ENCODE measurements around the gene AP1M1.
"Not testable (repeated sequence)": the region's sequence is repeated elsewhere in the genome, so short reads cannot be mapped to it uniquely, and the experiment has no call there.

The AP1M1 gene

DNA sequence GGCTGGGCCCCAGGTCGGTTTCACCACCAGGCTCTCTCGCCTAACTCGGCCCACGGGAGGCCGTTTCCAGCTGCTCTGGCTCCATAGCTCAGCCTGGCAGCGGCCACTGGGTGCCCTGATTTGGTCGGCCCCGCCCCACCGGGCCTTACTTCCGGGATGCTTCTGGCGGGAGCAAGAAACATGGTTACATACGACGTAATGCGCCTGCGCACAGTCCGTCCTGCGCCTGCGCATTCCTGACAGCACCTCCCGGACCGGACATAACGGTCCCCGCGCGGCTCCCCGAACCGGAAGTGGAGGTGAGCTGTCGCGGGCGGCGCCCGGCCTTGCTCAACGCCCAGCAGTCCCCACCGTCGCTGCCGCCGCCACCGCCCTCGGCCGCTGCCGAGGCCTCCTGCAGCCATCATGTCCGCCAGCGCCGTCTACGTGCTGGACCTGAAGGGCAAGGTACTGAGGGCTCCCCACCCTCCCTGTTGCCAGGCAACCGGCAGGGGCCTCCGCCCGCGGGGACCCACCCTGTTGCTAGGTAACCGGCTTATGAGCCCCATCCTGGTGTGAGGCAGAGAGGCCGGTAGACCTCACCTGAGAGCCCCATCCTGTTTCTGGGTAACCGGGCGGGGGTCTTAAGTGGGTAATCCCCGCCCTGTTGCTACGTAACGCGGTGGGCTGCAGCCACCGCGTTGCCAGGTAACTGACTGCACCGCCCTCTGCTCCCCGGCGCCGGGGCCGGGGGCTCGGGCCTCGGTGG lies at the start of gene AP1M1:
AP1M1 (plus strand) TSS at position 290 of the 748 bp plus-strand sequence; CDS start at position 406, 116 bp downstream.
- DNase-seq, result peak; percentile 98

DNA sequence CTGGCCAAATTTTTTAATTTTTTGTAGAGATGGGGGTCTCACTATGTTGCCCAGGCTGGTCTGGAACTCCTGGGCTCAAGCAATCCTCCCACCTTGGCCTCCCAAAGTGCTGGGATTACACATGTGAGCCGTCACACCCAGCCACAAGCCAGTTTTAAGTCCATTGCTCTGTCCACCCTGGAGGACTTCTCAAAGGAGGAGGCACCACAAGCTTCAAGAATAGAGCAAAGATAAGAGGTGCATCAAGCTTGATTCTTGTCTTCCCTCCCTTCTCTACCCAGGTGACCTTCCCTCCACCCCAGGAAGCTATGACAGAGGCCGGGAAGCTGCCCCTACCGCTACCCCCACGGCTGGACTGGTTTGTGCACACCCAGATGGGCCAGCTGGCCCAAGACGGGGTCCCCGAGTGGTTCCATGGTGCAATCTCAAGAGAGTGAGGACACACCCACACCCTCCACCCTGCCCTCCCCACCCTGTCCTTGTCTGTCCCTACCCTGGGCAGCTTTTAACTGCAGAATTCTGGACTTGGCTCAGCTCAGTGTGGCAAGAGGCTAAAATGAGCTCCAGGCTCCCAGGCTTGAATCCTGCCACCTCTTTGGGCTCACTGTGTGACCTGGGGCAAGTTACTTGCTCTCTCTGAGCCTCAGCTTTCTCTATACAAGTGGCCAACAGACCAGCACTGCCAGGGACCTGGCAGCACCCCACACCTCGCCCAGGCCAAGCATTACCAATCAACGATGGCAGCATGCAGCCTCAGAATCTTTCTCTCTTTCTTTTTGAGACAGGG lies 49.1 kb upstream of the AP1M1 start:
- no peak for DNase-seq

DNA sequence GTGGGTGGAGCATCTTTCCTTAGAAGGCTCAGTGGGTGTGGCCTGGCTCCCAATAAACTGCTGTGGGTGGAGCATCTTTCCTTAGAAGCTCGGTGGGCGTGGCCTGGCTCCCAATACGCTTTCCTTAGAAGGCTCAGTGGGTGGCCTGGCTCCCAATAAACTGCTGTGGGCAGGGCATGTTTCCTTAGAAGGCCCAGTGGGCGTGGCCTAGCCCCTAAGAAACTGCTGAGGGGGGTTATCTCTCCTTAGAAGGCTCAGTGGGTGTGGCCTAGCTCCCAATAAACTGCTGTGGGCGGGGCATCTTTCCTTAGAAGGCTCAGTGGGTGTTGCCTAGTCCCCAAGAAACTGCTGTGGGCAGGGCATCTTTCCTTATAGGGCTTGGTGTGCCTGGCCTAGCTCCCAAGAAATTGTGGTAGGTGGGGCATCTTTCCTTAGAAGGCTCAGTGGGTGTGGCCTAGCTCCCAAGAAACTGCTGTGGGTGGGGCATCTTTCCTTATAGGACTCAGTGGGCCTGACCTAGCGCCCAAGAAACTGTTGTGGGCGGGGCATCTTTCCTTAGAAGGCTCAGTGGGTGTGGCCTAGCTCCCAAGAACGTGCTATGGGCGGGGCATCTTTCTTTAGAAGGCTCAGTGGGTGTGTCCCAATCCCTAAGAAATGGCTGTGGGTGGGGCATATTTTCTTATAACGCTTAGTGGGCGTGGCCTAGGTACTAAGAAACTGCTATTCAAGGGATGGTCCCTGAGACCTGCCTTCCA lies 44.0 kb upstream of the AP1M1 start:
- DNase-seq, result no peak

DNA sequence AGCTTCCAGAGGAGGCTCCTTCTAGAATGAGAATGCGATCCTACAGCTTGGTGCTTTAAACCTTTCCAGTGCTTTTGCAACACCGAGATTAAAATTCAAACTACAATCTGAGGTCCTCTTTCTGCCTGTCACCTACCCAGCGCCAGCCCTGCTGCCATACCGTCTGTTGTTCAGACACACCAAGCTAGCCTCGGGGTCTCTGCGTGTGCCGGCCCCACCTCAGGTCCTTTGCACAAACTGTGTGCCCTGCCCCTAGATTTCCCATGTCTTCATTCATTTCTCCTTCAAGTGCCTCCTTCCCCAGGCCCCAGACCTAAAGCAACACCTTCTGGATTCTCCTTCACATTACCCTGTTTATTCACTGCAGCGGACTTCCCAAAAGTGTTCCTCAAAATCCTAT lies 43.2 kb upstream of the AP1M1 start:
- DNase-seq, result no peak

DNA sequence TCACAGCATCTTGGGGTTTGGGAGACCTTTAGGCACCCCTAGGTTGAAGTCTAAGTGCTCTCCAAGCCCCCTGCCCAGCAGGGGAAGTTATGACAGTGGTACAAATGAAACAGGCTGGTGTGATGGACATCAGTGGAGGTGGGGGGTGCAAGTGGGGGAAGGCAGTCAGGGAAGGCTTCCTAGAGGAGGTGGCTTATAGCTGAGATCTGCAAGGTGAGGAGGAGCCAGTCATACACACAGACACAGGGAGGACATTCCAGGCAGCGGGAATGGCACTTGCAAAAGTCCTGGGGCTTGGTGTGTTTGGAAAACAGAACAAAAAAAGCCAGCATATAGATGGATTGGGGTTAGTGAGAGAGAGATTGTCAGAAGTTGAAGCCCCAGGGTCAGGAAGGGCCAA lies 42.6 kb upstream of the AP1M1 start:
- no peak for DNase-seq

DNA sequence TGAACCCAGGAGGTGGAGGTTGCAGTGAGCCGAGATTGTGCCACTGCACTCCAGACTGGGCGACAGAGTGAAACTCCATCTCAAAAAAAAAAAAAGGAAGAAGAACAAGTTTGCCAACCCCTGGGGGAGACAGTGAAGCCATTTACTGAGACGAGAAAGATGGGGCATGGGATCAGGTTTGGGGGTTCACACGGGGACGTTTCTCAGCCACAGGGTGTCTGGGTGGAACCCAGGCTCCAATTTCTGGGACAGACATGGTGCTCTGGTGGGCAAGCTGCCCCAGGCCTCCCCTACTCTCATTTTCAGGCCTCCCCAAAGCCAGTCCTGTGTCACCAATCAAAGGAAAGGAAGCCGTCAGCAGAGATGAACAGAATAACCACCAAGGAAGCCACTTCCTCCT lies 40.8 kb upstream of the AP1M1 start:
- DNase-seq, result no peak

DNA sequence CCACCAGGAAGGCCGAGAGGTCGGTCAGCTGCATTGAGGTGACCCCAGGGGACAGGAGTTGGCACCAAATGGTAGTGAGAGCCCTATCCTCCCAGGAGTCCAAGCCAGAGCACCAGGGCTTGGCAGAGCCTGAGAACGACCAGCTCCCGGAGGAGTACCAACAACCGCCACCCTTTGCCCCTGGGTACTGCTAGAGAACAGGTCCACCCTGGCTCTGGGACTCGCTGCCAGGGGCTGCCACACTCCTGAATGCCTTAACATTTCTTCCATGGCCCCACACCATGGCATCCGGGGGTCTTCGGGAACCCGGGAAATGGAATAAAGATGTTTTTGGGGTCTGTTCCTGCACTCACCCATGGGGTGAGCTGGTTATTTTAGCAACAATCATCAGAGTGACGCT lies 40.1 kb upstream of the AP1M1 start:
- no peak for DNase-seq

DNA sequence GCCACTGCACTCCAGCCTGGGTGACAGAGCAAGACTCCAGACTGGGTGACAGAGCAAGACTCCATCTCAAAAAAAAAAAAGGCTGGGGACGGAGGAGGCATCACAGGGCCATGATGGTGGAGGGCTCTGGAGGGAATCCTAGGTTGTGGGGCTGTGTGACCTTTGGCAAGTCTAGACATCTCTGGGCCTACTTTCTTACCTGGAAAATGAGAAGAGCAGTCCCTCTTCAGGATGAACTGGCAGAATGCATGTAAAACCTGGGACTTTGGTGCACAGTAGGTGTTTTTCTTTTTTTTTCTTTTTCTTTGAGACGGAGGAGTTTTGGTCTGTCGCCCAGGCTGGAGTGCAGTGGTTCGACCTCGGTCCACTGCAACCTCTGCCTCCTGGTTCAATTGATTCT lies 38.1 kb upstream of the AP1M1 start:
- DNase-seq, result no peak

DNA sequence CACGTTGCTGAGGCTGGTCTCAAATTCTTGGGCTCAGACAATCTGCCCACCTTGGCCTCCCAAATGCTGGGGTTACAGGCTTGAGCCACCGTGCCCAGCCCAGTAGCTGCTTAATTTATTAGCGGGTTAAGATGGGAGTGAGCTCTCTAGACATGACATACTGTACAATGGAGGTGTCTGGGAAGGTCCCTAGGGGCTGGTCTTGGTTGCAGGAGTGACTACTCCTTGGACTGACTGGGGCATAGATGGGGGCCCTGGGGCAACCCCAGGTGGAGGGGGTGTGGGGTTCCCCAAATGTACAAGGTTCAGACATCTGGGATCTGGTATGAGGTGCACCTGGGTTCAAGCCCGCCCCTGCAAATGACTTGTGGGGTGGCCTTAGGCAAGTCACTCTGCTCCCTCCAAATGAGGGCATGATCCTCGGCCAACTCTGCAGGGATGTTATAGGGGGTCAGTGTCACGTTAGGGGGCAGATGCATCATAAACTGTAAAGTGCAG lies 37.2 kb upstream of the AP1M1 start:
- no peak for DNase-seq

DNA sequence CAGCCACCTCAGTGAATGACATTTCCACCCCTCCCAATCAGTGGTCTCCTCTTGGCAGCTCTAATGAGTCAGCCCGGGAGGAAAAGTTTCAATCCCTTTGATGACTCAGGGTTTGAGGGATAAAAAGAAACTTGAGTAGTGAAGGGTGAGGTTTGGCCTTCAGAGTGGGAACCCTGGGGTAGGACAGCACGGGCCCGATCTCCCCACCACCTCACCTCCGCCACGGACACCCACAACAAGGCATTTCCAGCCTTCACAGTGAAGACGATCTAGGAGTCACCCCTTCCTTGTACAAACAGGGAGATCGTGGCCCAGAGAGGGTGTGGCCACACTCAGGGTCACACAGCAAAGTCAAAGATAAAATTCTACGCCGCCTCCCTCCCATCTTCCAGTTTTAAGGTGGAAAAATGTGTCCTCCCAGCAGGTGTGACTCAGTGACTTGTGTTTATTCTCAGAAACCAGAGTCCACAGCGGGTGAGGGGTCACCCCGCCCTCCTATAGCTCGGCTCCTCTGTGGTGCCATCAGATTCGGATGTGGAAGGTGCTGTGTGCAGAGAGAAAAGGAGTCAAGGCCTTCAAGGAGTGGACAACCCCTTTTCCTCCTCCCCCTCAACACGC lies 36.7 kb upstream of the AP1M1 start:
- no peak for DNase-seq

DNA sequence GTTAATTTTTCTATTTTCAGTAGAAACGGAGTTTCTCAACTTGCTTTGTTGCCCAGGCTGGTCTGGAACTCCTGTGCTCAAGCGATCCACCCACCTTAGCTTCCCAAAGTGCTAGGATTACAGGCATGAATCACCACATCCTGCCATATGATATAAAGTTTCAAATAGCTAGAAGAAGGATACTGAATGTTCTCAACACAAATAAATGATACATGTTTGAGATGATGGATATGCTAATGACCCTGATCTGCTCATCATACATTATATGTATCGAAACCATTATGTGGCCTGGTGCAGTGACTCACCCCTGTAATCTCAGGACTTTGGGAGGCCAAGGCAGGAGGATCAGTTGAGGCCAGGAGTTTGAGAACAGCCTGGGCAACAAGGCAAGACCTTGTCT lies 35.9 kb upstream of the AP1M1 start:
- no peak for DNase-seq

DNA sequence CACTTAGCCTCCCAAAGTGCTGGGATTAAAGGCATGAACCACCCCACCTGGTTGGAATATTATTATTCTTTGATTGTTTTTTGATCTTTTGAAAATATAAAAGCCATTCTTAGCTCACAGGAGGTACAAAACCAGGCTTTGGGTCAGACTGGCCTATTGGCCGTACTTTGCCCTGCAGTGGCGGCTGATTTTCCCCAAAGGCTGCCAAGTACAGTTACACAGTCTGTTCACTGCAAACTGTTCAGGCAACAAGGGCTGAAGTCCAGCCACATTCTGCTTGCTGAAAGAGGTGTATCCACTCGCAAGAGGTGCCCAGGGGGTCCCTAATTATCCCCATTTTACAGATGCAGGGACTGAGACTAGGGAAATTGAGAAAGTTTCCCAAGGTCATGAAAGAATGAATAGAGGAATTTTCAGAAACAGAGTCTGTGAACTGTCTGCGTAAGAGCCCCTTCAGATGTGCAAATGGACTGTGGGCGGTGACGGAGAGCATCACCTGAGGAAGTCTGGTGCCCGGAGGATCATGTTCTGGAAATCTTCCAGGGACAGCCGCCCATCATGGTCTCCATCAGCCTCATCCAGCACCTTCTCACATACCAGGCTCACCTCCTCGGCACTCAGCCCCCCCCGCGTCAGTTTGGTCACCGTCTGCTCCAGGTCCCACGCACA lies 33.4 kb upstream of the AP1M1 start:
- no peak for DNase-seq

DNA sequence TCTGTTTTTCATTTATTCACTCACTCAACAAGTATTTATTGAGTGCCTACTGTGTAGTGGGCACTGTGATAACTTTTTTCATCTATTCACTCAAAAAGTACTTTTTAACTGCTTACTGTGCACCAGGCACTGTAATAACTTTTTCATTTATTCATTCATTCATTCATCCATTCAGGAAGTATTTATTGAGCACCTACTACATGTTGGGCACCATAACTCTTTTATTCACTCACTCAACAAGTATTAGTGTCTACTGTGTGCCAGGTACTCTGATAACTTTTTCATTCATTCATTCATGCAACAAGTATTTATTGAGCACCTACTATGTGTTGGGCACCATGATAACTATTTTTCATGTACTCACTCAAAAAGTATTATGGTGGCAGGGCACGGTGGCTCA lies 31.3 kb upstream of the AP1M1 start:
- DNase-seq, result no peak

DNA sequence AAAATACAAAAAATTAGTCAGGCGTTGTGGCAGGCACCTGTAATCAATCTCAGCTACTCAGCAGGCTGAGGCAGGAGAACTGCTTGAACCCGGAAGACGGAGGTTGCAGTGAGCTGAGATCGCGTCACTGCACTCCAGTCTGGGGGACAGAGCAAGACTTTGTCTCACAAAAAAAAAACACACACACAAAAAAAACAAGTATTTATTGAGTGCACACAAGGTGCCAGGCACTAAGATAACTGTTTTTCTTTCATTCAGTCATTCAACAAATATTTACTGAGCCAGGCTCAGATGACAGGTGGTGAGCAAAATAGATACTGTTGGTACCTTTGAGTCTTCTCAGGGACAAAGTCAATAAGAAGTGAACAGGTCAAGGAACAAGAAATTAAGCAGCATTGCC lies 30.7 kb upstream of the AP1M1 start:
- DNase-seq, result no peak

DNA sequence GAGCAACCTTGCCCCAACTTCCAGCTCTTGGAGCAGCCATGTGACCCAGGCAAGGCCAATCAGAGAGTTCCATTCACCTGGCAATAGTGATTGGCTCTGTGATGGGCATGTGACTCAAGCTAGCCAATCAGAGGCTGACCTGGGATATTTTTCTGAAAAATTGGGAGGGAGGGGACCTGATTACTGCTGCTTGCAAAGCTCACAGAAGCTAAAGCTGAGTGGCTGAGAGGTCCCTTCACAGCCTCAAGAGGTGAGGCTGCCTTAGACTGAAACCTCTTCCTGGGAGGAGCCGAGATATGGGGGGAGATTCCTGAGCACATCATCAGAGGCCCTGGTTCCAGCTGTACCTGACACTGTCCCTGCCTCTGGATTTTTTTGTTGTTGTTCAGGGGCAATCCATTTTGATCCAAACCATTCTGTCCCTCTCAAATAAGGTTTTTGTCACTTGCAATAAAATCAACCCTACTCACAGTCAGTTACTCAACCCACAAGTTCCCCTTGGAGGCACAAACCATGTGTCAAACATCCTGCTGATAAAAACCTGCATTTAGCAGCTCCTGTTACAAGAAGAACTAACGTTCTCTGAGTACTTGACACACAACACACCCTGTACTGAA lies 29.1 kb upstream of the AP1M1 start:
- no peak for DNase-seq

DNA sequence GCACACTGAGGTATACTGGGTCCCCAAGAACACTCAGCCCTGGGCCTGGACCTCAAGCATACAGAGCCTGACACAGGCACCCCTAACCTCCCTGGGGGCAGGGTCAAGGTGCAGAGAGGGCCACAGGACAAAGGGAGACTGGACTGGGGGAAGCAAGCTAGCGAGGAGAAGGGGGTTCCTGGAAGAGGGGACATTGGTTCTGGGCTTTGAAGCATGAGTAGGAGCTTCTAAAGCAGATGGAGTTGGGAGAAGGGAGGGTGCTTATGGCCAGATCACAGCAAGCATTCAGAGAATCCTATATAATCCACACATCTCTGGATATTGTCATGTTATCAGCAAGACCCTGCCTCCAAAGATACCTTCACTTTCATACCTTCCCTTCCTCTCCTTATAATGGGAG lies 27.6 kb upstream of the AP1M1 start:
- no peak for DNase-seq

DNA sequence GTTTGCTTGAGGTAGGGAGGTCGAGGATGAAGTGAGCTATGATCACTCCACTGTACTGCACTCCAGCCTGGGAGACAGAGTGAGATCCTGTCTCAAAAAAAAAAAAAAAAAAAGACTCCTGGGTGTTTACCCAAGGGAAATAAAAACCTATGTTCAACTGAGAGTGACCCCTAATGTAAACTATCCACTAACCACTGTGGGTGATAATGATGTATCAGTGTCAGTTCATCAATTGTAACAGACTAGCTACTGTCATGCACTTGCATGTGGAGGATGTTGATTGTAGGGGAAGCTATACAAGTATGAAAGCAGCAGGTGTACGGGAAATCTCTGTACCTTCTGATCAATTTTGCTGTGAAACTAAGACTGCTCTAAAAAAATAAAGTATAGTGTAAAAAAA lies 21.8 kb upstream of the AP1M1 start:
- no peak for DNase-seq

DNA sequence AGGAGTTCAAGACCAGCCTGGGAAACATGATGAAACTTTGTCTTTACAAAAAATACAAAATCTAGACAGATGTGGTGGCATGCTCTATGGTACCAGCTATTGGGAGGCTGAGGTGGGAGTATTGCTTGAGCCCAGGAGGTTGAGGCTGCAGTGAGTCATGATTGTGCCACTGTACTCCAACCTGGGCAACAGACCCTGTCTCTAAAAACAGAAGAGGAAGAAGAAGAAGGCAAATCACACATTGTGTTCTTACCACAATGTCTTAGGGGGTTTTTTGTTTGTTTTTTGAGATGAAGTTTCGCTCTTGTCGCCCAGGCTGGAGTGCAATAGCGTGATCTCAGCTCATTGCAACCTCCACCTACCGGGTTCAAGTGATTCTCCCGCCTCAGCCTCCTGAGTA lies 18.8 kb upstream of the AP1M1 start:
- not testable (repeated sequence) for DNase-seq

DNA sequence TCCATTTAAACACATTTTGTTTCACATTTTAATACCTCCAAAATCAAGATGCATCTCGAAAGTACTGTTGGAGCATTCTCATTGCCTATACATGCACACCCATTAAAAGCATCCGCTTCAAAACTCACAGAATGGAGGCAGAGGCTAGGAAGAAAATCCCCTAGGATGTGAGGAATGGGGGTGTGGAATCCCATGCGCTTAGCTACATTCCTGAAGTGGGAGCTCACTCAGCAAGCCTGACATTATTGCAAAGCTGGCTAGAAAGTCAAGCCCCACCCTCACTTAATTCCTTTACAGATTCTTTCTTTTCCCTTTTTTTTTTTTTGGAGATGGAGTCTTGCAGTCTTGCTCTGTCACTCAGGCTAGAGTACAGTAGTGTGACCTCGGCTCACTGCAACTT lies 17.1 kb upstream of the AP1M1 start:
- DNase-seq, result no peak

DNA sequence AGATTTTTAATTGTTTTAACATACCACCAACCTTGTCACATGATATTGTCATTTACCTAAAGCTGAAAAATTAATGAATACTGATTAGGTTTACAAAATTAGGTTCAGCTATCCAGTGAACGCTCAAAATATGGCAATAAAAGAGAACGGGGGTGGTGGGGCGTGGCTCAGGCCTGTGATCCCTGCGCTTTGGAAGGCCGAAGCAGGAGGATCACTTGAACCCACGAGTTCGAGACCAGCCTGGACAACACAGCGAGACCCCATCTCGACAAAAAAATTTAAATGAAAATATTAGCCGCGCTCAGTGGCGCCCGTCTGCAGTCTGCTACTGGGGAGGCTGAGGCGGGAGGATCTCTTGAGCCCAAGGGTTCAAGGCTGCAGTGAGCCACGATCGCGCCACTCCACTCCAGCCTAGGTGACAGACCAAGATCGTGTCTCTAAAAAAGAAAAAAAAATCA lies 13.0 kb upstream of the AP1M1 start:
- no peak for DNase-seq

DNA sequence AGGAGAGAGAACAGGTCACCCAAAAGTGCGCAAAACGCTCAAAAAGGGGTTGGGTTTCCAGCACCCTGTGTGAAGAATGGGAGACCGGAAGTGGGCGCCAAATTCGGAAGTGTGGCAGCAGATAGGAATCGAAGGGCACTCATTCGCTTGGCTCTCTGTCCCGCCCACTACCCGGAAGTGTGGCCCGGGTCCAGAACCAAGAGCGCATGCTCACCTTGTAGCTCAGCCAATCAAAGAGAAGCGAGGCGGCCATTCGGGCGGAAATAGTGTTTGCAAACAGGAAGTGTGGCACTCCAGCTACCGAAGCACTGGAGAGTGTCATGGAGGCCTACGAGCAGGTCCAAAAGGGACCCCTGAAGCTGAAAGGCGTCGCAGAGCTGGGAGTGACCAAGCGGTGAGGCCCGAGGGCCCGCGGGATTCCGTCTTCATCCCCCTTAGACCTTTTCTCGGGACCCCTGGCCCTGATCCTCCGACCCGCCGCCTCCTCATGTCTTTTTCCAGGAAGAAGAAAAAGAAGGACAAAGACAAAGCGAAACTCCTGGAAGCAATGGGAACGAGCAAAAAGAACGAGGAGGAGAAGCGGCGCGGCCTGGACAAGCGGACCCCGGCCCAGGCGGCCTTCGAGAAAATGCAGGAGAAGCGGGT lies 12.5 kb upstream of the AP1M1 start, which contains the start of gene FAM32A:
FAM32A (plus strand) TSS at position 288 of the 645 bp plus-strand sequence; CDS start at position 321, 33 bp downstream.
- DNase-seq, result peak; percentile 100
